Neuronal stem cell (in vitro differentiated cells): ENCODE measurements around the gene GALC.

Experiments used
- DNase-seq: peaks from one replicate; pipeline ENCODE4 v3.0.0-alpha.2; 2013; ENCODE audit warnings: low spot score
- H2AFZ ChIP-seq: one replicate; pipeline ENCODE4 v1.6.1; 2013; ENCODE audit warnings: mild to moderate bottlenecking, low read length, inconsistent platforms
- H2AK5ac ChIP-seq: 2 replicates; pipeline ENCODE4 v1.6.1; 2013; ENCODE audit warnings: low read depth, mild to moderate bottlenecking, inconsistent platforms, low read length, moderate library complexity, mixed read lengths
- H2BK120ac ChIP-seq: 2 replicates; pipeline ENCODE4 v1.6.1; 2013; ENCODE audit warnings: low read depth, mild to moderate bottlenecking, inconsistent platforms, low read length, moderate library complexity, mixed read lengths
- H2BK12ac ChIP-seq: one replicate; pipeline ENCODE4 v1.6.1; 2013; ENCODE audit warnings: low read length, inconsistent platforms
- H2BK15ac ChIP-seq: 2 replicates; pipeline ENCODE4 v1.6.1; 2013; ENCODE audit warnings: mild to moderate bottlenecking, low read length, inconsistent platforms, mixed read lengths
- H2BK5ac ChIP-seq: one replicate; pipeline ENCODE4 v1.6.1; 2013; ENCODE audit warnings: inconsistent platforms, mild to moderate bottlenecking, low read length, moderate library complexity
- H3K14ac ChIP-seq: one replicate; pipeline ENCODE4 v1.6.1; 2013; ENCODE audit warnings: low read length, inconsistent platforms
- H3K18ac ChIP-seq: 2 replicates; pipeline ENCODE4 v1.6.1; 2013; ENCODE audit warnings: low read length, inconsistent platforms
- H3K23ac ChIP-seq: 2 replicates; pipeline ENCODE4 v1.6.1; 2013; ENCODE audit warnings: low read depth, mild to moderate bottlenecking, mixed read lengths, low read length, inconsistent platforms; ENCODE audit not compliant: poor library complexity
- H3K27ac ChIP-seq: replicated peaks from 3 replicates; pipeline ENCODE4 v1.5.1; 2013; ENCODE audit warnings: low read length, inconsistent platforms
- H3K27me3 ChIP-seq, 3 experiments: 2 replicates each; pipeline ENCODE4 v1.6.1; 2013; ENCODE audit warnings: low read length in 3 of 3, mild to moderate bottlenecking in 2 of 3, inconsistent platforms in 1 of 3, low read depth in 1 of 3, mixed read lengths in 1 of 3, moderate library complexity in 1 of 3; ENCODE audit not compliant: control insufficient read depth in 3 of 3, insufficient read depth in 3 of 3
- H3K36me3 ChIP-seq, 2 donors: replicated peaks in 1 of 2; 2 replicates each; pipeline ENCODE4 v1.6.1; 2013; ENCODE audit warnings: low read length in 2 of 2; ENCODE audit not compliant: control insufficient read depth in 2 of 2, insufficient read depth in 2 of 2
- H3K4ac ChIP-seq: 2 replicates; pipeline ENCODE4 v1.6.1; 2013; ENCODE audit warnings: inconsistent platforms, mild to moderate bottlenecking, low read length, moderate library complexity
- H3K4me1 ChIP-seq, 2 donors: 1 replicate in 1 of 2; 2 replicates in 1 of 2; pipeline ENCODE4 v1.6.1; 2013; ENCODE audit warnings: low read length in 2 of 2, low read depth in 1 of 2; ENCODE audit not compliant: control insufficient read depth in 2 of 2, insufficient read depth in 1 of 2
- H3K4me2 ChIP-seq: one replicate; pipeline ENCODE4 v1.6.1; 2013; ENCODE audit warnings: mild to moderate bottlenecking, low read length, inconsistent platforms; ENCODE audit not compliant: insufficient read depth, poor library complexity, severe bottlenecking
- H3K4me3 ChIP-seq, 2 donors: 2 replicates each; pipeline ENCODE4 v1.5.1; 2013; ENCODE audit warnings: low read length in 2 of 2, mild to moderate bottlenecking in 2 of 2, inconsistent platforms in 1 of 2, moderate library complexity in 1 of 2
- H3K79me1 ChIP-seq: one replicate; pipeline ENCODE4 v1.6.1; 2013; ENCODE audit warnings: low read depth, mild to moderate bottlenecking, inconsistent platforms, low read length, moderate library complexity
- H3K9ac ChIP-seq: one replicate; pipeline ENCODE4 v1.6.1; 2013; ENCODE audit warnings: mild to moderate bottlenecking, low read depth, low read length, inconsistent platforms; ENCODE audit not compliant: poor library complexity
- H3K9me3 ChIP-seq, 2 donors: replicated peaks in 1 of 2; 2 replicates each; pipeline versions ENCODE3 to v1.6.1; 2013; ENCODE audit warnings: low read length in 2 of 2, mild to moderate bottlenecking in 2 of 2, inconsistent platforms in 1 of 2, low read depth in 1 of 2, mixed read lengths in 1 of 2, moderate library complexity in 1 of 2; ENCODE audit not compliant: control insufficient read depth in 2 of 2, insufficient read depth in 1 of 2
- H4K8ac ChIP-seq: one replicate; pipeline ENCODE4 v1.6.1; 2013; ENCODE audit warnings: low read depth, mild to moderate bottlenecking, inconsistent platforms, low read length, moderate library complexity
- H4K91ac ChIP-seq: one replicate; pipeline ENCODE4 v1.6.1; 2013; ENCODE audit warnings: low read length, low read depth, mild to moderate bottlenecking, inconsistent platforms; ENCODE audit not compliant: poor library complexity
- WGBS, 2 donors: extraction: QIAGEN DNeasy Blood & Tissue Kit; methylation state at CpG; one replicate each; pipeline ENCODE4 v1.1.7; 2013; ENCODE audit warnings: missing lambda C conversion rate in 2 of 2, mixed read lengths in 1 of 2; ENCODE audit not compliant: insufficient read length in 2 of 2, insufficient replicate concordance in 1 of 2; ENCODE audit errors: extremely low coverage in 2 of 2; 5-methylcytosine and 5-hydroxymethylcytosine counted together

The GALC gene

GRCh38 chr14:87952307-87953094, 40.5 kb downstream of the GALC start:
- H3K18ac ChIP-seq: no peak overlapping the region
- H3K27ac ChIP-seq: no peak overlapping the region
- no peak overlapping the region for H3K9ac ChIP-seq
- no peak overlapping the region for H2BK120ac ChIP-seq
- H2AFZ ChIP-seq: no peak overlapping the region
- no CpG with 5 or more reads among the region's 3 CpGs for WGBS, 2 donors
- H4K91ac ChIP-seq: no peak overlapping the region
- H3K4me1 ChIP-seq: no peaks in the 10 kb centered on the region
- H2BK5ac ChIP-seq: no peak overlapping the region
- no peak overlapping the region for H3K4ac ChIP-seq
- no peaks in the 10 kb centered on the region for H3K27me3 ChIP-seq
- H2BK12ac ChIP-seq: no peak overlapping the region
- no peaks in the 10 kb centered on the region for H3K9me3 ChIP-seq
- H3K36me3 ChIP-seq: no peaks in the 10 kb centered on the region
- H4K8ac ChIP-seq: no peak overlapping the region
- no peaks in the 10 kb centered on the region for H3K79me1 ChIP-seq
- no peak overlapping the region for H3K4me2 ChIP-seq
- H2BK15ac ChIP-seq: no peak overlapping the region
- H3K14ac ChIP-seq: no peak overlapping the region
- H3K23ac ChIP-seq: no peak overlapping the region
- no peak overlapping the region for H2AK5ac ChIP-seq
- H3K4me3 ChIP-seq: no peak overlapping the region
- no peak for DNase-seq

- no peak overlapping the region for H3K9ac ChIP-seq
- DNase-seq: peak; percentile 49
- no peak overlapping the region for H2AFZ ChIP-seq
- no peak overlapping the region for H2BK15ac ChIP-seq
- no peak overlapping the region for H3K27ac ChIP-seq
- no peaks in the 10 kb centered on the region for H3K9me3 ChIP-seq
- no peak overlapping the region for H3K23ac ChIP-seq
- no peak overlapping the region for H3K14ac ChIP-seq
- no peaks in the 10 kb centered on the region for H3K4me1 ChIP-seq
- no peak overlapping the region for H3K18ac ChIP-seq
- no peak overlapping the region for H2BK12ac ChIP-seq
- WGBS, 2 donors: 100% methylated on average over 1 of the region's 4 CpGs; no CpG with 5 or more reads in 1 of the 2 donors
- no peak overlapping the region for H4K91ac ChIP-seq
- H3K79me1 ChIP-seq: no peaks in the 10 kb centered on the region
- no peak overlapping the region for H2BK5ac ChIP-seq
- no peak overlapping the region for H2AK5ac ChIP-seq
- no peak overlapping the region for H3K4ac ChIP-seq
- H2BK120ac ChIP-seq: no peak overlapping the region
- no peak overlapping the region for H4K8ac ChIP-seq
- H3K4me3 ChIP-seq: no peak overlapping the region
- no peaks in the 10 kb centered on the region for H3K36me3 ChIP-seq
- H3K27me3 ChIP-seq: peaks cover 0 to 9% (median 0%) of the 10 kb centered on the region in 3 experiments
- H3K4me2 ChIP-seq: no peak overlapping the region
Measured at GRCh38 chr14:87944987-87945604, 47.9 kb downstream of the GALC start.

GRCh38 chr14:87940894-87941293, 52.1 kb downstream of the GALC start:
- no peaks in the 10 kb centered on the region for H3K36me3 ChIP-seq
- H3K18ac ChIP-seq: no peak overlapping the region
- no peak overlapping the region for H4K8ac ChIP-seq
- no peak overlapping the region for H3K4me3 ChIP-seq
- H2AFZ ChIP-seq: no peak overlapping the region
- H3K9ac ChIP-seq: no peak overlapping the region
- no peak overlapping the region for H3K23ac ChIP-seq
- H3K27me3 ChIP-seq: peaks cover 0 to 9% (median 0%) of the 10 kb centered on the region in 3 experiments
- H3K4ac ChIP-seq: no peak overlapping the region
- H3K79me1 ChIP-seq: no peaks in the 10 kb centered on the region
- H3K27ac ChIP-seq: no peak overlapping the region
- no peak for DNase-seq
- no peak overlapping the region for H2BK120ac ChIP-seq
- no peak overlapping the region for H3K4me2 ChIP-seq
- H4K91ac ChIP-seq: no peak overlapping the region
- no CpG with 5 or more reads among the region's 2 CpGs for WGBS, 2 donors
- no peak overlapping the region for H2BK5ac ChIP-seq
- no peak overlapping the region for H2AK5ac ChIP-seq
- no peak overlapping the region for H3K14ac ChIP-seq
- H2BK15ac ChIP-seq: no peak overlapping the region
- H2BK12ac ChIP-seq: no peak overlapping the region
- H3K4me1 ChIP-seq: no peaks in the 10 kb centered on the region
- H3K9me3 ChIP-seq: no peaks in the 10 kb centered on the region

- no peak overlapping the region for H2AFZ ChIP-seq
Measured at GRCh38 chr14:87940382-87940781, 52.6 kb downstream of the GALC start.

More at GRCh38 chr14:87940382-87940781, 52.6 kb downstream of the GALC start:
- no peak overlapping the region for H3K23ac ChIP-seq
- H2BK5ac ChIP-seq: no peak overlapping the region
- no CpG with 5 or more reads among the region's 3 CpGs for WGBS, 2 donors
- H3K27me3 ChIP-seq: peaks cover 0 to 9% (median 0%) of the 10 kb centered on the region in 3 experiments
- no peaks in the 10 kb centered on the region for H3K9me3 ChIP-seq
- no peaks in the 10 kb centered on the region for H3K4me1 ChIP-seq
- H3K14ac ChIP-seq: no peak overlapping the region
- H3K79me1 ChIP-seq: no peaks in the 10 kb centered on the region
- no peaks in the 10 kb centered on the region for H3K36me3 ChIP-seq
- no peak overlapping the region for H3K27ac ChIP-seq
- no peak overlapping the region for H2BK12ac ChIP-seq
- H3K4me2 ChIP-seq: no peak overlapping the region
- H3K18ac ChIP-seq: no peak overlapping the region
- H4K8ac ChIP-seq: no peak overlapping the region
- DNase-seq: no peak
- no peak overlapping the region for H3K4me3 ChIP-seq
- H2AK5ac ChIP-seq: no peak overlapping the region
- H2BK15ac ChIP-seq: no peak overlapping the region
- no peak overlapping the region for H2BK120ac ChIP-seq
- H3K4ac ChIP-seq: no peak overlapping the region
- H4K91ac ChIP-seq: no peak overlapping the region
- no peak overlapping the region for H3K9ac ChIP-seq
